ENCODE data around the gene KLK4. TPM values are rescaled to one million over a fixed set of nuclear protein-coding genes. Genes with fewer than 3 reads are reported as not detected.

KLK4 gene
- total RNA-seq, 1 experiment from 2014 or later = 0.70 TPM

- H3K4me3 Mint-ChIP-seq = no peak overlapping the region
- no peak for ATAC-seq
- H3K27ac Mint-ChIP-seq = no peak overlapping the region
- no peak for DNase-seq (ENCODE audit: low spot score)
- no peak for TF ChIP-seq IRF1 (CRISPR knock-in tag; IDR thresholded peaks at IDR 0.05)
- TF ChIP-seq SOX15 (CRISPR knock-in tag; IDR thresholded peaks at IDR 0.05) = no peak
- TF ChIP-seq MYBL2 (CRISPR knock-in tag; IDR thresholded peaks at IDR 0.05) = no peak
- no peak for TF ChIP-seq ZNF532 (CRISPR knock-in tag; IDR thresholded peaks at IDR 0.05; ENCODE audit: borderline replicate concordance)
- TF ChIP-seq SP1 (CRISPR knock-in tag; conservative IDR thresholded peaks at IDR 0.05) = no peak
- TF ChIP-seq ZMAT4 (CRISPR knock-in tag; IDR thresholded peaks at IDR 0.05) = no peak
- TF ChIP-seq NFYB (CRISPR knock-in tag; conservative IDR thresholded peaks at IDR 0.05; ENCODE audit: low read depth) = no peak
- TF ChIP-seq TCF7 (CRISPR knock-in tag; IDR thresholded peaks at IDR 0.05; ENCODE audit: low read depth) = no peak
- TF ChIP-seq ZNF671 (CRISPR knock-in tag; IDR thresholded peaks at IDR 0.05) = no peak
- TF ChIP-seq AFF4 (CRISPR knock-in tag; IDR thresholded peaks at IDR 0.05; ENCODE audit: borderline replicate concordance) = no peak
- TF ChIP-seq ESRRA (CRISPR knock-in tag; IDR thresholded peaks at IDR 0.05; ENCODE audit: borderline replicate concordance) = no peak
- TF ChIP-seq GRHL2 (CRISPR knock-in tag; IDR thresholded peaks at IDR 0.05; ENCODE audit: insufficient replicate concordance, severe bottlenecking) = no peak
- TF ChIP-seq NR2C2 (CRISPR knock-in tag; IDR thresholded peaks at IDR 0.05) = no peak
- no peak for TF ChIP-seq USF2 (CRISPR knock-in tag; IDR thresholded peaks at IDR 0.05)
- no peak for TF ChIP-seq ARID4B (CRISPR knock-in tag; IDR thresholded peaks at IDR 0.05; ENCODE audit: borderline replicate concordance)
- TF ChIP-seq ZNF281 (CRISPR knock-in tag; IDR thresholded peaks at IDR 0.05) = no peak
- no peak for TF ChIP-seq CDX4 (CRISPR knock-in tag; IDR thresholded peaks at IDR 0.05; ENCODE audit: borderline replicate concordance)
- no peak for TF ChIP-seq KAT7 (CRISPR knock-in tag; IDR thresholded peaks at IDR 0.05; ENCODE audit: borderline replicate concordance)
- no peak for TF ChIP-seq CREB1 (CRISPR knock-in tag; IDR thresholded peaks at IDR 0.05)
- POLR2A ChIA-PET = no interaction called here
- H3K9me3 Mint-ChIP-seq = no peaks in the 10 kb centered on the region
- H3K36me3 Mint-ChIP-seq = no peaks in the 10 kb centered on the region
- CTCF ChIA-PET = interaction anchor here (1.8 to 6.9 kb wide), 2 partner anchors 92 to 171 kb away, joined by 5 to 84 read pairs; no protein-coding TSS in a partner anchor
- H3K27me3 Mint-ChIP-seq (ENCODE audit: low read depth) = peaks cover 22% of the 10 kb centered on the region
- H3K4me1 Mint-ChIP-seq = peaks cover 19% of the 10 kb centered on the region
Measured at GRCh38 chr19:50925734-50926133, 14.5 kb upstream of the KLK4 start.

All from WTC11 (cell line).